Activated naive CD4-positive, alpha-beta T cell treated with anti-CD3 and anti-CD28 coated beads, Interleukin-2, amount 50 U/mL, for 24 hours (primary cell): ENCODE results near the gene PLXNA3.

Experiments used
- H3K27ac Mint-ChIP-seq: one replicate; pipeline ENCODE4 v1.8.0; 2021; ENCODE audit warnings: mild to moderate bottlenecking, mixed read lengths
- H3K27me3 Mint-ChIP-seq: one replicate; pipeline ENCODE4 v1.8.0; 2021; ENCODE audit warnings: mixed read lengths
- H3K36me3 Mint-ChIP-seq: one replicate; pipeline ENCODE4 v1.8.0; 2021; ENCODE audit warnings: mixed read lengths
- H3K4me1 Mint-ChIP-seq: one replicate; pipeline ENCODE4 v1.8.0; 2021; ENCODE audit warnings: mixed read lengths
- H3K4me3 Mint-ChIP-seq: one replicate; pipeline ENCODE4 v1.8.0; 2021; ENCODE audit warnings: mild to moderate bottlenecking, mixed read lengths
- H3K9me3 Mint-ChIP-seq: one replicate; pipeline ENCODE4 v1.8.0; 2021; ENCODE audit warnings: mixed read lengths

Gene PLXNA3

GRCh38 chrX:154443992-154444754 is 13.9 kb upstream of the PLXNA3 start, which contains the start of gene FAM50A:
Gene FAM50A (plus strand): TSS chrX:154444141. CDS start chrX:154444236, 95 bp downstream.
- no peaks in the 10 kb centered on the region for H3K9me3 Mint-ChIP-seq
- no peaks in the 10 kb centered on the region for H3K27me3 Mint-ChIP-seq
- H3K4me1 Mint-ChIP-seq: peaks cover 13% of the 10 kb centered on the region
- H3K4me3 Mint-ChIP-seq: peak within 1 kb of the TSS; percentile 73
- H3K27ac Mint-ChIP-seq: peak within 1 kb of the TSS; percentile 41
- no peaks in the 10 kb centered on the region for H3K36me3 Mint-ChIP-seq

- Mint-ChIP-seq H3K4me3 (peak overlapping the region; percentile 39), H3K9me3 (no peaks in the 10 kb centered on the region), H3K27me3 (no peaks in the 10 kb centered on the region), H3K36me3 (no peaks in the 10 kb centered on the region), H3K4me1 (peaks cover 13% of the 10 kb centered on the region), H3K27ac (no peak overlapping the region)
Observed at GRCh38 chrX:154444755-154445246, 13.3 kb upstream of the PLXNA3 start.

GRCh38 chrX:154445776-154446175 is 12.3 kb upstream of the PLXNA3 start:
- Mint-ChIP-seq H3K36me3 (no peaks in the 10 kb centered on the region), H3K27ac (no peak overlapping the region), H3K9me3 (no peaks in the 10 kb centered on the region), H3K4me1 (peaks cover 13% of the 10 kb centered on the region), H3K4me3 (no peak overlapping the region), H3K27me3 (no peaks in the 10 kb centered on the region)

GRCh38 chrX:154446430-154446829 is 11.7 kb upstream of the PLXNA3 start:
- Mint-ChIP-seq H3K9me3 (no peaks in the 10 kb centered on the region), H3K4me3 (no peak overlapping the region), H3K36me3 (no peaks in the 10 kb centered on the region), H3K27me3 (no peaks in the 10 kb centered on the region), H3K27ac (no peak overlapping the region), H3K4me1 (peaks cover 12% of the 10 kb centered on the region)

GRCh38 chrX:154448484-154448883 is 9.6 kb upstream of the PLXNA3 start:
- Mint-ChIP-seq H3K9me3 (no peaks in the 10 kb centered on the region), H3K27me3 (no peaks in the 10 kb centered on the region), H3K4me1 (peaks cover 1% of the 10 kb centered on the region), H3K27ac (no peak overlapping the region), H3K4me3 (no peak overlapping the region), H3K36me3 (no peaks in the 10 kb centered on the region)

GRCh38 chrX:154449618-154450017 is 8.5 kb upstream of the PLXNA3 start:
- no peaks in the 10 kb centered on the region for H3K4me1 Mint-ChIP-seq
- no peak overlapping the region for H3K4me3 Mint-ChIP-seq
- H3K36me3 Mint-ChIP-seq: no peaks in the 10 kb centered on the region
- H3K27ac Mint-ChIP-seq: no peak overlapping the region
- H3K27me3 Mint-ChIP-seq: no peaks in the 10 kb centered on the region
- no peaks in the 10 kb centered on the region for H3K9me3 Mint-ChIP-seq

- H3K4me1 Mint-ChIP-seq: no peaks in the 10 kb centered on the region
- no peak overlapping the region for H3K27ac Mint-ChIP-seq
- no peaks in the 10 kb centered on the region for H3K36me3 Mint-ChIP-seq
- no peaks in the 10 kb centered on the region for H3K27me3 Mint-ChIP-seq
- H3K4me3 Mint-ChIP-seq: no peak overlapping the region
- no peaks in the 10 kb centered on the region for H3K9me3 Mint-ChIP-seq
Observed at GRCh38 chrX:154450312-154450711, 7.8 kb upstream of the PLXNA3 start.

- Mint-ChIP-seq H3K4me1 (peaks cover 5% of the 10 kb centered on the region), H3K27ac (peak overlapping the region; percentile 8), H3K4me3 (no peak overlapping the region), H3K9me3 (no peaks in the 10 kb centered on the region), H3K36me3 (no peaks in the 10 kb centered on the region), H3K27me3 (no peaks in the 10 kb centered on the region)
Observed at GRCh38 chrX:154452823-154453222, 5.3 kb upstream of the PLXNA3 start.

- H3K4me3 Mint-ChIP-seq: peak overlapping the region; percentile 91
- H3K27ac Mint-ChIP-seq: peak overlapping the region; percentile 97
- H3K4me1 Mint-ChIP-seq: peaks cover 5% of the 10 kb centered on the region
- H3K27me3 Mint-ChIP-seq: no peaks in the 10 kb centered on the region
- no peaks in the 10 kb centered on the region for H3K9me3 Mint-ChIP-seq
- H3K36me3 Mint-ChIP-seq: peaks cover 1% of the 10 kb centered on the region
Observed at GRCh38 chrX:154457491-154458115, 478 bp upstream of the PLXNA3 start.

- Mint-ChIP-seq H3K4me1 (peaks cover 5% of the 10 kb centered on the region), H3K27ac (no peak overlapping the region), H3K36me3 (peaks cover 1% of the 10 kb centered on the region), H3K9me3 (no peaks in the 10 kb centered on the region), H3K4me3 (peak overlapping the region; percentile 81), H3K27me3 (no peaks in the 10 kb centered on the region)
Observed at GRCh38 chrX:154458954-154459778, 1.1 kb downstream of the PLXNA3 start.

- Mint-ChIP-seq H3K36me3 (peaks cover 1% of the 10 kb centered on the region), H3K27ac (no peak overlapping the region), H3K4me1 (peaks cover 5% of the 10 kb centered on the region), H3K27me3 (no peaks in the 10 kb centered on the region), H3K4me3 (peak overlapping the region; percentile 7), H3K9me3 (no peaks in the 10 kb centered on the region)
Observed at GRCh38 chrX:154459832-154460231, 1.8 kb downstream of the PLXNA3 start.

GRCh38 chrX:154460326-154460725 is 2.2 kb downstream of the PLXNA3 start:
- no peaks in the 10 kb centered on the region for H3K9me3 Mint-ChIP-seq
- H3K36me3 Mint-ChIP-seq: peaks cover 1% of the 10 kb centered on the region
- H3K27ac Mint-ChIP-seq: no peak overlapping the region
- peak overlapping the region; percentile 47 for H3K4me3 Mint-ChIP-seq
- no peaks in the 10 kb centered on the region for H3K27me3 Mint-ChIP-seq
- H3K4me1 Mint-ChIP-seq: peaks cover 5% of the 10 kb centered on the region

GRCh38 chrX:154462396-154462795 is 4.3 kb downstream of the PLXNA3 start:
- H3K27me3 Mint-ChIP-seq: no peaks in the 10 kb centered on the region
- no peak overlapping the region for H3K27ac Mint-ChIP-seq
- no peaks in the 10 kb centered on the region for H3K9me3 Mint-ChIP-seq
- peaks cover 1% of the 10 kb centered on the region for H3K36me3 Mint-ChIP-seq
- no peak overlapping the region for H3K4me3 Mint-ChIP-seq
- peaks cover 1% of the 10 kb centered on the region for H3K4me1 Mint-ChIP-seq

GRCh38 chrX:154463611-154464220 is 5.6 kb downstream of the PLXNA3 start:
- Mint-ChIP-seq H3K27ac (no peak overlapping the region), H3K9me3 (no peaks in the 10 kb centered on the region), H3K36me3 (peaks cover 1% of the 10 kb centered on the region), H3K4me1 (no peaks in the 10 kb centered on the region), H3K27me3 (no peaks in the 10 kb centered on the region), H3K4me3 (no peak overlapping the region)

- peaks cover 1% of the 10 kb centered on the region for H3K36me3 Mint-ChIP-seq
- H3K9me3 Mint-ChIP-seq: no peaks in the 10 kb centered on the region
- H3K4me1 Mint-ChIP-seq: no peaks in the 10 kb centered on the region
- no peak overlapping the region for H3K27ac Mint-ChIP-seq
- no peak overlapping the region for H3K4me3 Mint-ChIP-seq
- no peaks in the 10 kb centered on the region for H3K27me3 Mint-ChIP-seq
Observed at GRCh38 chrX:154464806-154465365, 6.8 kb downstream of the PLXNA3 start.
